MM.1S (cell line): Measurements from ENCODE around the gene CARD11.

Experiments
- DNase-seq: peaks from one replicate; pipeline ENCODE4 v3.0.0-alpha.2; 2015
- H2AFZ ChIP-seq: fragments of 300-600 bp; sonication (generic); 2 replicates; pipeline ENCODE4 v1.6.0; 2016; ENCODE audit warnings: antibody characterized with exemption, low read length
- H3F3A ChIP-seq: fragments of 300-600 bp; sonication (generic); 2 replicates; pipeline ENCODE4 v1.6.1; 2016; ENCODE audit warnings: mild to moderate bottlenecking, antibody characterized with exemption, low read length, moderate library complexity, mixed read lengths; ENCODE audit not compliant: insufficient read depth
- H3K27ac ChIP-seq: fragments of 300-600 bp; sonication (generic); 2 replicates; pipeline ENCODE4 v1.5.1; 2016; ENCODE audit warnings: mild to moderate bottlenecking, low read length
- H3K27me3 ChIP-seq: fragments of 300-600 bp; sonication (generic); replicated peaks from 2 replicates; pipeline ENCODE4 v1.6.0; 2016; ENCODE audit warnings: low read length; ENCODE audit not compliant: insufficient read depth
- H3K36me3 ChIP-seq: fragments of 300-600 bp; sonication (generic); replicated peaks from 2 replicates; pipeline ENCODE4 v1.6.1; 2016; ENCODE audit warnings: mild to moderate bottlenecking, low read length, mixed read lengths; ENCODE audit not compliant: insufficient read depth
- H3K4me1 ChIP-seq: fragments of 300-600 bp; sonication (generic); 2 replicates; pipeline ENCODE4 v1.6.1; 2016; ENCODE audit warnings: low read length, mixed read lengths
- H3K4me2 ChIP-seq: fragments of 300-600 bp; sonication (generic); 2 replicates; pipeline ENCODE4 v1.6.0; 2016; ENCODE audit warnings: low read depth, low read length
- H3K4me3 ChIP-seq: fragments of 300-600 bp; sonication (generic); 2 replicates; pipeline ENCODE4 v1.5.1; 2016; ENCODE audit warnings: low read length, mixed read lengths
- H3K79me2 ChIP-seq: fragments of 300-600 bp; sonication (generic); 2 replicates; pipeline ENCODE4 v1.6.1; 2016; ENCODE audit warnings: mixed run types, low read length, mixed read lengths
- H3K9ac ChIP-seq: fragments of 300-600 bp; sonication (generic); 2 replicates; pipeline ENCODE4 v1.6.1; 2016; ENCODE audit warnings: low read length, mixed read lengths
- H3K9me2 ChIP-seq: fragments of 300-600 bp; sonication (generic); replicated peaks from 2 replicates; pipeline ENCODE4 v1.6.1; 2016; ENCODE audit warnings: mild to moderate bottlenecking, low read length, mixed read lengths; ENCODE audit not compliant: insufficient read depth
- H3K9me3 ChIP-seq: fragments of 300-600 bp; sonication (generic); replicated peaks from 2 replicates; pipeline ENCODE4 v1.6.1; 2016; ENCODE audit warnings: mild to moderate bottlenecking, low read length, mixed read lengths; ENCODE audit not compliant: insufficient read depth
- H4K20me1 ChIP-seq: fragments of 300-600 bp; sonication (generic); 2 replicates; pipeline ENCODE4 v1.6.1; 2016; ENCODE audit warnings: mild to moderate bottlenecking, low read length, moderate library complexity, mixed read lengths; ENCODE audit not compliant: insufficient read depth
- CTCF ChIP-seq: fragments of 300-600 bp; sonication (generic); IDR thresholded peaks from 2 replicates; pipeline ENCODE4 v1.5.1; 2016; ENCODE audit warnings: antibody characterized with exemption, low read length, mixed read lengths
- EZH2 ChIP-seq: fragments of 300-600 bp; sonication (generic); optimal IDR thresholded peaks from 2 replicates; pipeline ENCODE3; 2017; ENCODE audit warnings: low read depth, mild to moderate bottlenecking, antibody characterized with exemption, low read length, mixed read lengths
- EZH2phosphoT487 ChIP-seq: fragments of 300-600 bp; sonication (generic); IDR thresholded peaks from 2 replicates; pipeline ENCODE4 v1.6.1; 2018; ENCODE audit warnings: antibody characterized with exemption, low read length

Gene CARD11

GRCh38 chr7:2873146-2873545 is 170.5 kb downstream of the CARD11 start:
- TF ChIP-seq CTCF (no peak), EZH2phosphoT487 (no peak), EZH2 (no peak)
- no peaks in the 10 kb centered on the region for H4K20me1 ChIP-seq

GRCh38 chr7:2872296-2872874 is 171.3 kb downstream of the CARD11 start:
- TF ChIP-seq EZH2phosphoT487 (no peak), EZH2 (no peak), CTCF (no peak)
- no peaks in the 10 kb centered on the region for H3K9me2 ChIP-seq
- no peaks in the 10 kb centered on the region for H3K9me3 ChIP-seq
- no peak overlapping the region for H3K9ac ChIP-seq
- no peak overlapping the region for H2AFZ ChIP-seq
- H4K20me1 ChIP-seq = no peaks in the 10 kb centered on the region
- H3K4me3 ChIP-seq = no peak overlapping the region
- H3K36me3 ChIP-seq = no peaks in the 10 kb centered on the region
- no peaks in the 10 kb centered on the region for H3K4me1 ChIP-seq
- no peak overlapping the region for H3K27ac ChIP-seq
- H3K27me3 ChIP-seq = no peaks in the 10 kb centered on the region
- no peaks in the 10 kb centered on the region for H3F3A ChIP-seq
- H3K79me2 ChIP-seq = no peaks in the 10 kb centered on the region
- no peak overlapping the region for H3K4me2 ChIP-seq
- DNase-seq = no peak

More at GRCh38 chr7:2873146-2873545, 170.5 kb downstream of the CARD11 start:
- Histone ChIP-seq H3K79me2 (no peaks in the 10 kb centered on the region), H3K4me3 (no peak overlapping the region), H2AFZ (no peak overlapping the region), H3K4me1 (no peaks in the 10 kb centered on the region), H3K4me2 (no peak overlapping the region), H3K36me3 (no peaks in the 10 kb centered on the region), H3K27me3 (no peaks in the 10 kb centered on the region), H3F3A (no peaks in the 10 kb centered on the region), H3K27ac (no peak overlapping the region), H3K9me3 (no peaks in the 10 kb centered on the region), H3K9me2 (no peaks in the 10 kb centered on the region), H3K9ac (no peak overlapping the region)
- DNase-seq = no peak

- Histone ChIP-seq H3K9ac (no peak overlapping the region), H3K4me1 (no peaks in the 10 kb centered on the region), H2AFZ (no peak overlapping the region), H4K20me1 (no peaks in the 10 kb centered on the region), H3K9me3 (no peaks in the 10 kb centered on the region), H3F3A (no peaks in the 10 kb centered on the region), H3K27me3 (no peaks in the 10 kb centered on the region), H3K79me2 (no peaks in the 10 kb centered on the region), H3K9me2 (no peaks in the 10 kb centered on the region), H3K27ac (no peak overlapping the region), H3K4me2 (no peak overlapping the region), H3K4me3 (no peak overlapping the region), H3K36me3 (no peaks in the 10 kb centered on the region)
- TF ChIP-seq EZH2phosphoT487 = no peak
- TF ChIP-seq CTCF = no peak
- TF ChIP-seq EZH2 = no peak
- no peak for DNase-seq
Measured at GRCh38 chr7:2870471-2870931, 173.2 kb downstream of the CARD11 start.
